ENCODE data around the gene TEX44.

GRCh38 chr2:231634951-231635875 lies 42.5 kb downstream of the TEX44 start:
- no peak for TF ChIP-seq CTCF (IDR thresholded peaks at IDR 0.05)
- no peak for TF ChIP-seq POLR2A (IDR thresholded peaks at IDR 0.05)

Data from lower leg skin (tissue), 3 donors.